ENCODE data around the gene CFAP61.
"Not testable (repeated sequence)": the region's sequence is repeated elsewhere in the genome, so short reads cannot be mapped to it uniquely, and the experiment has no call there.

Gene CFAP61

DNA sequence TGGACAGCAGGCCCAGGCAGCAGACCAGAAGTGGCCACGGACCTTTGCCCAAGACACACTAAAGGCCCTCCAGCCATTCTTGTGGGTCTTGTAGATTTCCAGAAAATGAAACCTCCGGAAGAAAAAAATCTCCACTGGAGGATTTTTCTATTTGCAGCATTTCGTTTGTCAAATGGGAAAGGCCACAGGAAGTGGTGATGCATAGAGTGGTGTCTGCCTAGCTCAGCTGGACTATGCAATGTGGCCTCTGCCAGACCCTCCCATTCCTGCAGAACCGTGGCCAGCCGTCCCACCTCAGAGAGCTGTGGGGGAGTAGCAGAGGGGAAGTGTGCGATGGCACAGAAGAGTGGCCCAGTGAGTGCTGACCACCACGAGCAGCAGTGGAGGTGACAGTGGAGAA, 291.6 kb downstream of the CFAP61 start:
- no peak overlapping the region for H3K4me3 ChIP-seq (ENCODE audit: insufficient read depth, low read length, poor library complexity, severe bottlenecking)
- no peak for TF ChIP-seq EZH2phosphoT487 (conservative IDR thresholded peaks at IDR 0.05; ENCODE audit: low read length)
- TF ChIP-seq, protein P1, sequence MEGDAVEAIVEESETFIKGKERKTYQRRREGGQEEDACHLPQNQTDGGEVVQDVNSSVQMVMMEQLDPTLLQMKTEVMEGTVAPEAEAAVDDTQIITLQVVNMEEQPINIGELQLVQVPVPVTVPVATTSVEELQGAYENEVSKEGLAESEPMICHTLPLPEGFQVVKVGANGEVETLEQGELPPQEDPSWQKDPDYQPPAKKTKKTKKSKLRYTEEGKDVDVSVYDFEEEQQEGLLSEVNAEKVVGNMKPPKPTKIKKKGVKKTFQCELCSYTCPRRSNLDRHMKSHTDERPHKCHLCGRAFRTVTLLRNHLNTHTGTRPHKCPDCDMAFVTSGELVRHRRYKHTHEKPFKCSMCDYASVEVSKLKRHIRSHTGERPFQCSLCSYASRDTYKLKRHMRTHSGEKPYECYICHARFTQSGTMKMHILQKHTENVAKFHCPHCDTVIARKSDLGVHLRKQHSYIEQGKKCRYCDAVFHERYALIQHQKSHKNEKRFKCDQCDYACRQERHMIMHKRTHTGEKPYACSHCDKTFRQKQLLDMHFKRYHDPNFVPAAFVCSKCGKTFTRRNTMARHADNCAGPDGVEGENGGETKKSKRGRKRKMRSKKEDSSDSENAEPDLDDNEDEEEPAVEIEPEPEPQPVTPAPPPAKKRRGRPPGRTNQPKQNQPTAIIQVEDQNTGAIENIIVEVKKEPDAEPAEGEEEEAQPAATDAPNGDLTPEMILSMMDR (IDR thresholded peaks at IDR 0.05; ENCODE audit: insufficient read depth, low read length, poor library complexity, severe bottlenecking): no peak
- H3K27me3 ChIP-seq (ENCODE audit: low read length): no peaks in the 10 kb centered on the region
- H3K27ac ChIP-seq (ENCODE audit: low read depth, low read length): no peak overlapping the region
- H3K79me2 ChIP-seq (ENCODE audit: insufficient read depth, low read length): no peaks in the 10 kb centered on the region
- H3K9ac ChIP-seq (ENCODE audit: low read length): no peak overlapping the region
- H2AFZ ChIP-seq (ENCODE audit: low read depth, low read length, severe bottlenecking): no peak overlapping the region
- no peaks in the 10 kb centered on the region for H4K20me1 ChIP-seq (ENCODE audit: low read depth, low read length)
- H3K4me2 ChIP-seq (ENCODE audit: low read depth, low read length, poor library complexity, severe bottlenecking): no peak overlapping the region
- H3F3A ChIP-seq (ENCODE audit: insufficient read depth): no peaks in the 10 kb centered on the region
- H3K9me3 ChIP-seq (ENCODE audit: insufficient read depth, low read length): no peaks in the 10 kb centered on the region
- no peaks in the 10 kb centered on the region for H3K9me2 ChIP-seq (replicated peaks; ENCODE audit: insufficient read depth, low read length)
- H3K36me3 ChIP-seq (ENCODE audit: low read length): no peaks in the 10 kb centered on the region

DNA sequence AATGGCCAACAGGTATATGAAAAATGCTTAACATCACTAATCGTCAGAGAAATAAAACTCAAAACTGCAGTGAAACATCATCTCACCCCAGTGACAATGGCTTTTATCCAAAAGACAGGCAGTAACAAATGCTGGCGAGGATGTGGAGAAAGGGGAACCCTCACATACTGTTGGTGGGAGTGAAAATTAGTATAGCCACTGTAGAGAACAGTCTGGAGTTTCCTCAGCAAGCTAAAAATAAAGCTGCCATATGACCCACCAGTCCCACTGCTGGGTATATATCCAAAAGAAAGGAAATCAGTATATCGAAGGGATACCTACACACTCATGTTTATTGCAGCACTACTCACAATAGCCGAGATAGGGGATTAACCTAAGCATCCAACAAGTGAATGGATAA, 292.1 kb downstream of the CFAP61 start:
- no peak overlapping the region for H2AFZ ChIP-seq (ENCODE audit: low read depth, low read length, severe bottlenecking)
- TF ChIP-seq, protein P1 (IDR thresholded peaks at IDR 0.05; ENCODE audit: insufficient read depth, low read length, poor library complexity, severe bottlenecking): no peak
- TF ChIP-seq EZH2phosphoT487 (conservative IDR thresholded peaks at IDR 0.05; ENCODE audit: low read length): no peak
- H3K36me3 ChIP-seq (ENCODE audit: low read length): no peaks in the 10 kb centered on the region
- H3K9me3 ChIP-seq (ENCODE audit: insufficient read depth, low read length): no peaks in the 10 kb centered on the region
- H3K9ac ChIP-seq (ENCODE audit: low read length): no peak overlapping the region
- no peak overlapping the region for H3K27ac ChIP-seq (ENCODE audit: low read depth, low read length)
- H3K27me3 ChIP-seq (ENCODE audit: low read length): no peaks in the 10 kb centered on the region
- H4K20me1 ChIP-seq (ENCODE audit: low read depth, low read length): no peaks in the 10 kb centered on the region
- no peaks in the 10 kb centered on the region for H3F3A ChIP-seq (ENCODE audit: insufficient read depth)
- no peaks in the 10 kb centered on the region for H3K9me2 ChIP-seq (replicated peaks; ENCODE audit: insufficient read depth, low read length)
- H3K4me3 ChIP-seq (ENCODE audit: insufficient read depth, low read length, poor library complexity, severe bottlenecking): no peak overlapping the region
- H3K79me2 ChIP-seq (ENCODE audit: insufficient read depth, low read length): no peaks in the 10 kb centered on the region
- H3K4me2 ChIP-seq (ENCODE audit: low read depth, low read length, poor library complexity, severe bottlenecking): no peak overlapping the region

DNA sequence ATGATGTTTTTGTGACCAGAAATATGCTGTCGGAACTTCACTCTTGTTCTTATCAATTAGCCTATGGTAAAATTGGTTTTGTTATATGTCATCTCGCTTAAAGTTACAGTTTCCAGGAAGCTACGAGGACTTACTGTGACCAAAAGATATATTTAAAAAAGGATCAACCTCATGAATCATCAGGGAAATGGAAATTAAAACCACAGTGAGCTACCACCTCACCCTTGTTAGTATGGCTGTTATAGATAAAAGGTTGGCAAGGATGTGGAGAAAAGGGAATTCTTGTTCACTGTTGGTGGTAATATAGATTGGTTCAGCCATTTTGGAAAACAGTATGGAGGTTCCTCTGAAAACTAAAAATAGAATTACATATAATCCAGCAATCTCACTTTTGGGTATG, 301.2 kb downstream of the CFAP61 start:
- no peaks in the 10 kb centered on the region for H3K9me2 ChIP-seq (replicated peaks; ENCODE audit: insufficient read depth, low read length)
- no peak for TF ChIP-seq EZH2phosphoT487 (conservative IDR thresholded peaks at IDR 0.05; ENCODE audit: low read length)
- TF ChIP-seq, protein P1 (IDR thresholded peaks at IDR 0.05; ENCODE audit: insufficient read depth, low read length, poor library complexity, severe bottlenecking): no peak
- no peaks in the 10 kb centered on the region for H3K79me2 ChIP-seq (ENCODE audit: insufficient read depth, low read length)
- H3K36me3 ChIP-seq (ENCODE audit: low read length): no peaks in the 10 kb centered on the region
- no peak overlapping the region for H3K4me3 ChIP-seq (ENCODE audit: insufficient read depth, low read length, poor library complexity, severe bottlenecking)
- no peak overlapping the region for H3K27ac ChIP-seq (ENCODE audit: low read depth, low read length)
- H3K9ac ChIP-seq (ENCODE audit: low read length): no peak overlapping the region
- H3K4me2 ChIP-seq (ENCODE audit: low read depth, low read length, poor library complexity, severe bottlenecking): no peak overlapping the region
- no peaks in the 10 kb centered on the region for H3K9me3 ChIP-seq (ENCODE audit: insufficient read depth, low read length)
- H4K20me1 ChIP-seq (ENCODE audit: low read depth, low read length): no peaks in the 10 kb centered on the region
- no peak overlapping the region for H2AFZ ChIP-seq (ENCODE audit: low read depth, low read length, severe bottlenecking)
- H3K27me3 ChIP-seq (ENCODE audit: low read length): no peaks in the 10 kb centered on the region
- H3F3A ChIP-seq (ENCODE audit: insufficient read depth): 0 out of 2 replicates have a peak, but pooled peaks cover 1% of the 10 kb centered on the region

DNA sequence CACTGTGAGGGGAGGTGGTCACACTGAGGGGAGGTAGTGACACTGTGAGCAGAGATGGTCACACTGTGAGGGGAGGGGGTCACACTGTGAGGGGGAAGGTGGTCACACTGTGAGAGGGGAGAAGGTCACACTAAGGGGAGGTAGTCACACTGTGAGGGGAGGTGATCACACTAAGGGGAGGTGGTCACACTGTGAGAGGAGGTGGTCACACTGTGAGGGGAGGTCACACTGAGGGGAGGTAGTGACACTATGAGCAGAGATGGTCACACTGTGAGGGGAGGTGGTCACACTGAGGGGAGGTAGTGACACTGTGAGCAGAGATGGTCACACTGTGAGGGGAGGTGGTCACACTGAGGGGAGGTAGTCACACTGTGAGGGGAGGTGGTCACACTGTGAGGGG, 303.2 kb downstream of the CFAP61 start:
- not testable (repeated sequence) for H3K36me3 ChIP-seq (ENCODE audit: low read length); H3K4me3 ChIP-seq (ENCODE audit: insufficient read depth, low read length, poor library complexity, severe bottlenecking); H3K79me2 ChIP-seq (ENCODE audit: insufficient read depth, low read length); H4K20me1 ChIP-seq (ENCODE audit: low read depth, low read length); H3K9ac ChIP-seq (ENCODE audit: low read length); H3K9me3 ChIP-seq (ENCODE audit: insufficient read depth, low read length); H3K9me2 ChIP-seq (replicated peaks; ENCODE audit: insufficient read depth, low read length); H3K27me3 ChIP-seq (ENCODE audit: low read length); H3K27ac ChIP-seq (ENCODE audit: low read depth, low read length); H3F3A ChIP-seq (ENCODE audit: insufficient read depth); H3K4me2 ChIP-seq (ENCODE audit: low read depth, low read length, poor library complexity, severe bottlenecking); H2AFZ ChIP-seq (ENCODE audit: low read depth, low read length, severe bottlenecking)
